Renal pelvis (tissue), 4 donors: Measurements from ENCODE around the gene DUSP22. TPM values are rescaled to one million over a fixed set of nuclear protein-coding genes. Genes with fewer than 3 reads are reported as not detected.

Experiments used
- DNase-seq: peaks from one replicate; pipeline ENCODE4 v3.0.0-alpha.2; 2013
- polyA plus RNA-seq, 3 donors: library from polyadenylated mRNA; unstranded; fragments of 120-200 nt; gene quantifications; one replicate each; pipeline ENCODE4 v1.2.1, GENCODE V29; 2013; ENCODE audit not compliant: insufficient read length in 3 of 3

DUSP22 gene
- polyA plus RNA-seq, 3 donors: 22.3 to 23.4 (median 22.6) TPM

DNA sequence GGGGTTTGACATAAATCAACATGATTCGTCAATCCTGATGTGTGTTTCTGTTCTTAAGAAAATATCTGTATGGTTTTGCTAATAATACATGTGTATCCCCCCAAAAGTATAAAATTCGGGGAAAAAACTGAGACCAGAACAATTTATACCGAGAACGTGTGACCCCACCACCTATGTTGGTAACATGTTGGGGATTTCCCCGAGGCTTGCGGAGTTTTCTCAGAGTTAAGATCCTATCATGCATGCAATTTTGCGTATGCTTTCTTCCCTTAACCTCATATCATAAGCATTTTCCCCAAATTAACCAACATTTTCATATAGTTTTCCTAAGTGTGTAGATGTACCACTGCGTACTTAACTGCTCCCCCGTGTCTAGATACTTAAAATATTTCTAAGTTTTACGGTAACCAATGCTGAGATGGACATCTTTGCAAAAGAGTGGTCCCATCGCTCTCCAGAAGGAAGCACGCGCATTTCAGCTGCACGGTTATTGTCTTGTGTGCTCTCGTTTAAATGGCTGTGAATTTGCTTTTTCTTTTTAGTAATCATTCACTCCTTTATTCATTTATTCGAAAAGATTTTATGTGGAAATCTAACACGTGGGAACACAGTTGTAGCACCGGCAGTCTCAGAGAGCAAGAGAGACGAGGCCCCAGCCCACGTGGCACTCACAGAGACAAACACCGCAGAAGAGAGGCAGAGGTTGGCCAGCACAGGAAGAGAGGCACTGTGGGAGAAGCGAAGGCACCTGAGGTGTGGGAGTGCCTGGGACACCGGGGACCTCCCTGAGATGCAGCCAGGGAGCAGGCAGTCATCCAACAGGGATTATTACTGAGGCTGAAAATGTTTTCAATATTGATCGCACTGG is 86.0 kb downstream of the DUSP22 start:
- DNase-seq: no peak

DNA sequence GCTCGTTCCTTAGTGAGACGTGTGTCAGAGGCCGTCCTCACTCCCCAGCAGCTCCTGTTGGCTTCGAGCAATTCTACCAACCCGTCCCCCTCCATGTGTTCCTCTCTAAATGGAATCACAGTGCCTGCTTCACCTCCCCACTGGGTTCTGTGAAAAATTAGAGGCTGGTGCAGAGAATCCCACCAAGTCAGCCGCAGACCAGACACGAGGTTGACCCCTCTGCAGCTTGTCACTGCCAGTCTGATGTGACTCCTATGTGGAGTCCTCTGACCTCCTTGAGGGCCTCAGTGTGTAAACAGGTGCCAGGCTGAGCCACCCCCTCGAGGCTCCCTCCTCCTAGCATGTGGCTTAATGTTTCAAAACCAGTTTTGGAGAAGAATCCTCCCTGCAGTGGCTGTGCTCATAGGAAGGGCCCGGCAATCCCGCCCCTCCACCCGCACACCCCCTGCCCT is 86.7 kb downstream of the DUSP22 start:
- DNase-seq: no peak

DNA sequence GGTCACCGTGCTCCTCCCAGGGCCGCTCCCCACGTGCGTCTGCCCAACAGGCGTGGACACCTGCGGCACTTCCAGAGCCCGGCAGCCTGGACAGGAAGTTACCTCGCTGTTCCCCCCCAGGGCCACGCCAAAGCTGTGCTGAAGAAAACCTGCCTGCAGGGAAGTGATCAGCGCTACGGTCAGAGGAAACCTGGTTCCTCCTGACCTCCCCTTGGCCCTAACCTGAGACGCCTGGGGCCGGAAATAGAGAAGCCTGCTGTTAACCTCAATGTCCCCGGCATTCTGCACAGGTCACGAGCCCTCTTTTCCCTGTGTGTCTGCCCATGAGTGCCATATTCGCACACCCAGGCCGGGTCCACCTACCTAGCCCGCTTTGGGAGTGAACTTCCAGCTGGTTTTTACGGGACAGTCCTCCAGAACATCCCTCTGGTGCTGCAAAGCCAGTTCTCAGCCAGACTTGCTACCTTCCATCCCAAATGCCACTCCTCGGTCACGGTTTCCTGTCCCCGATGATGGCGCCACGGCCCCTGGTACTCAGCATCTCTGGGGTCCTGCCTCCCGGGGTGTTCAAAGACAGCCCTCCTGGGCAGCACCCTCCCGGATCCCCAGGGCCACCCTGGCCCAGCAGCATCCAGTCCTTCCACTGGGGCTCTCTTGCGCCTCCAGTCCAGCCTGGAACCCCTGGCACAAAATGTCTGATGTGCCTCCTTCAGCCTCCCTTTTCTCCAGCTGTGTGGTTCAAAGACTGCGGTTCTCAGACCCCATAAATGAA is 87.3 kb downstream of the DUSP22 start:
- DNase-seq: no peak

DNA sequence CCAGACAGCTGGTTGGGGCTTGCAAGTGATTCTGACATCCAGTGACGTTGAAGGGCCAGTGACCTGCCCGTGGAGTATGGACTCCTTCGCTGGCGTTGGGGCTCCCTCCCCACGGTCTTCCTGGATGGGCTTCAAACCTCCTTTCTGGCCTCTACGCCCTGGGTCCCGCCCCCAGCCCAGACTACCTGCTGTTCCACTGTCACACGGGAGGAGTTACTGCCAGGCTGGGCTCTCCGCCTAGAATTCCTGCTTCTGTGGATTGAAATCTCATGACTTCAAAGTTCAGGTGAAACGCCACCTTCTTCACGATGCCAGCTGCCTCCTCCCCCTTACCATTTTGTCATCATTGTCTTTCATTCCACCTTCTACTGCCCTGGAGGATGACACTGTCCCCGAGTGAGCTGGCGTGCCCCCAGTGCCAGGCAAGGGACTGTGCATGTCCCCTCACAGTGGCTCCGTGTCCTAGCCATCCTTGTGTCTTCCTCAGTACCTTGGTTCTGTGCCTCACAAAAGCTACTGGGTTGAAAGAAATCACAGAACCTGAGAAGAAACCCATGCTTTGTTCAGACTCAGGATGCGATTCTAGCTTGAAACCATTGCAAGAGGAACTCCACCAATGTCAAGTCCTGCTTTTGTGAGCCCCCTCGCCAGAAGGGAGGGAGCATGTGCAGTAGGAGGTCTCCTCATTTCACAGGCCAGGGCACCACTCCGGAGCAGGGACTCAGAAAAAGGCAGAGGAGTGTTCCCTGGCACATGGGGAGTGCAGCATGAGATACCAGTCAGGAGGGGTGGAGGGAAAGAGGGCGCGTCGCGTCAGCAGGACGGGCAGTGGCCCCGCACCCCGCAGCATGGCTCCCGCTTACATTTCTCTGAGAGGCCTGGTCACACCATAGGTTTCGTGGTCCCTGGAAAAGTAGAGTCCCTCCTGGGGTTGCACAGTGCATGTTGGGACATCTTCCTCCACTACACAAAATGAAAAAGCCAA is 88.2 kb downstream of the DUSP22 start:
- DNase-seq: no peak

DNA sequence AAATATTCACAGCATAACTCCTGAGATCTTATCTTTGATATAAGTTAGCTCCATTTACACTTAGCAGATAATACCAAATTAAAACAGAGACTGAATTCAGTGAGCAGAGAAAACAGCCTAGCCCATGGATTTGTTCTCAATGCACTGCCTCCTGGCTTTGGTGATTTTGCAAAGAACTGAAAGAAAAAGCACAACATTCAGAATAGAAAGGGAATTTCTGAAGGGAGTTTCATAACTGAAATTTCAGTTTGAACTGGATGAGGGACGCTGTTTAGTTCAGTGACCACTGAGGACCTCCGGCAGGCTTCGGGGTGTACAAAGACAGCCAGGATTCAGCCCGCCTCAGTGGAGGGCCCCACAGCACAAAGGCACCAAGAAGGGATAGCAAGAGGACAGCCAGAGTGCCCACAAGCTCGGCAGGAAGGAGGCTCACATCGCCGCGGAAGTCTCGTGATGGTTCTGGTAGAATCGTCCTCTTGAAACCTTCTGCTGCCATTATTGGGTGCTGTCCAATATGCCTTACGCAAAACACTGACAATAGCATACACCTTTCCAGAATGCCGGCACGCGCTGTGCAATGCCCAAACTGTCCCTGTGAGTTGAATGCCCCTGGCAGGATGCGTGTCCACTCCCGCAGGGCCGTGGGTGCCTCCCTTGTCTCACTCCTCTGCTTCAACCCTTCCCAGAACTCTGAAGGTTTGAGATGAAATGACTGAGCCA is 89.6 kb downstream of the DUSP22 start:
- DNase-seq: no peak

DNA sequence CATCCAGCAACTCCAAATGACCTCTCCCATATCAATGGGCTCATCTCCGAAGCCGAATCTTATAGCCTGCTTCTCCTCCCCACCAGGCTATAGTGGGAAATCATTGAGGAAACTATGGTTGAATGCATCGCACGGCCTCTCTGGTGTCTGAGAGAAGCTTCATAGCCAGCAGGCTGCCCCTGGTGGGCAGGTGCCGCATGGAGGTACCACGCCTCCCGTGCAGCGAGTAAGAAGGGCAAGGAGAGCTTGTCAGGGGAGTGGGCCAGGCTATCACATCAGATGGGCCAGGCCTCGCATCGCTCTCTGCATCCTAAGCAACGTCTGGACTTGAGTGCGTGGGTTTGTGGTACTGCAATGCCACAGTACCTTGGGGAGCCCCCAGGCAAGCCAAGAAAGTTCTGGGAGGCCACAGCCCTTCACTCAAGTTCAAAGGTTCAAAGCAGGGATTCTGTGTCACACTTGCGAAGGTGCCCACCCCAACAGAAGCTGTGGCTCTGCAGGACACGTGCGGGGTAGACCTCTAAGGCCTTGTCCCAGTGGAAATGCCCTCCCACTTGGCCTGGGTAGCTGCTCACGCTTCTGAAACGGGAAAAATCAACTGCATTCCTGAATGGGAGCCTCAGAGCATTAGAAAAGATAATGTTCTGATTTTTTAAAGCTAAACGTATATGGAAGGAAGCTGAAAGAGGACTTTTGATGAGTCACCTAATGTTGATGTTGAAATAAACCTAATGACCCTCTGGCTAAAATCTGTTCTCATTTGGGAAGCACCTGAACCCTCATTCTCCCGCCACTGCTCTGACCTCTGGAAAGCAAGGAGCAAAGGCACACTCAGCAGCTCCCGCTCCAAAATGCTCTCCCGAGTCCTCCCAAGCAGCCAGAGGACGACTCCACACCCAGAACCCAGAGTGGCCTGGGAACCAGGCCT is 90.9 kb downstream of the DUSP22 start:
- no peak for DNase-seq

DNA sequence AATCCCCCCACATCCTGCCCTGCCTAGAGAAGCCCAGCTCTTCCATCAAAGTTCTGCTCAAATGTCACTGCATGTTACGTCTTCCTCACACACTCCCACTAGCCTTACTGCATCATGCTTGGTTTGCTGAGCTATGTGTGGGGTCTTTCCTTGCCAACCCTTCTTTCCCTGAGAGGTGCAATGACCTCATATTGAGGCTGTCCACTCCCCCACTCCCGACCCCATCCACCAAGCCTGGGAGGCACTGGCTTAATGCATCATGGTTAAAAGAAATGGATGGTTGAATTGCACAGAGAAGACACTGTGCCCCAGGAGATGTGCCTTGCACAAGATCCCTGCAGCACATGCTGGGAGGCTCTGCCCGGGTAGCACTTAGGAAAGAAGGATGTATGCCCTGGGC is 91.6 kb downstream of the DUSP22 start:
- DNase-seq: no peak

DNA sequence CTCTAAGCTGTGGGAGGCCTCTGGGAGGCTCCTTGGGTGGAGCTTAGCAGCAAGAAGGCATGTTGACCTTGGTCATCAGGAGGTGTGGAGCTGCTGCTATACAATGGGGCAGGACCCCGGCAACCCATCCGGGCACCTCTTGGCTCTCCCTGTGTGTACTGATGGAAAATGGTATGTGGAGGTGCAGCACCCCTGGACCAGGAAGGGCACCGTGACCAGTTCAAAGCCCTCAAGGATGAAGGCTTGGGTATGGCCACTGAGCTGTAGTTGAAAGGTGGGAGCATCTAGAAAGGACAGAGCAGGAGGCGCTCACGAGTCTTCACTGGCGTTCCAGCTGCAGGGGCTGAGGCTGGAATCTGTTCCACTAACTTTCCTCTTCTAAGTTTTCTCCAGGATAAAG is 92.6 kb downstream of the DUSP22 start:
- no peak for DNase-seq

DNA sequence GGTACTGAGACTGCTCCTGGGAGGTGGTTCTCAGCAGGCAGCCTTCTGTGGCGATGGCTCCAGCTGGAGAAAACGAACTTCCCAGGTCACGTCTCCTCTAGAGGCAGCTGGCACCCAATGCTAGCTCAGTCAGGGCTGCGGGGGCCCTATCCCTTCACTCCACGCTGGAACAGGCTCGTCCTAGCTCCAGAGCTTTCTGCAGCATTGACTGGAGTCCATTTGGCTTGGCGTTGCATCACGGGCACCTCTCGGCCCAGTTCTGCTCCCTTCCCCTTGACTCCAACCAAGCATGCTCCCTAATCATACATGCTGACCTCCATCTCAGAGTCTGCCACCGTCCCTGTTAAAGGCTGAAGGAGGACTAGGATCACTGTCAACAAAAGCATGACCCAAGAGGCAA is 93.3 kb downstream of the DUSP22 start:
- DNase-seq: no peak

DNA sequence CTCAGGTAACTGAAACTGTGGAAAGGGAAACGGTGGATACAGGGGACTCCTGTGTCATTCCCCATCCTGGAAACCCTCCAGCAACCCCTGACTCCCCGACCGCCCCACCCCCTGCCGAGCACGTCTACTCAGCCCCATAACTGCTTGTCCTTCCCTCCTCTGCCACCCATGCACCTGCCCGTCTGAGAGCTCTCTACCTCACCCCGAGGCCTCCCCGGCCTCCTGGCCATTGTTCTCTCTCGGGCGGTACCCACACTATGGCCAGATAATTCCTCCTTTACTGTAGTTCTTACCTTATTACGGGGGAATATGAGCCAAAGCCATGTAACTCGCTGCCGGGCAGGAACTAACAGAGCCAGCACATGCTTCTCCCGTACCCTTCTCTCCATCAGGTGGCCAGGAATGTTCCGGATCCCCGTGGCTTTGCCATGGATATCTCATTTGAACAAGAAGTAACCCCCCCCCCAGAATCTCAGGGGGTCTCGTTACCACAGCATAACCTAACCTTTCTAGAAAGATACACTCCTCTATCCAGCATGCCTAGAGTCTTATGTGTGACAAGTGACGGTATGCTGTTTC is 94.5 kb downstream of the DUSP22 start:
- DNase-seq: no peak

DNA sequence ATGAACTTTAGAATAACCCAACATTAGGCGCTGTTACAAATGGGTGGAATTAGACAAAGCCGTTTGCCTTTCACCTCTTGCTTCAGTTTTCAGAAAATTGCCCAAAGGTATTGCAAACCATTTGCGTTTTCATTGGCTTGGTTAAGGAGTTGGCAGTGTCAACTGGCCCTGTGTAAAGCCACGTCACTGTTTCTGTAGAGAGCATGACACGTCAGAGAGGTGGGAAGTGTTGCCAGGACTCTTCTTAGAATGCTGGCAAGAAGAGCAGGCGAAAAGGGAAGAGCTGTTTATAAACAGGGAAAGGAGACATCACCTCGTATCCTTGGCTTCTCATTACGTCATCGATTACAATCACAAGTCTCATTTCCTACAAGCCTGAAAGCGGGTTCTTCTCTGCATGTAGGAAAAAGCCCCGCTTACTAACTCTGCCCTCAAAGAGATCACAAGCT is 95.0 kb downstream of the DUSP22 start:
- no peak for DNase-seq

DNA sequence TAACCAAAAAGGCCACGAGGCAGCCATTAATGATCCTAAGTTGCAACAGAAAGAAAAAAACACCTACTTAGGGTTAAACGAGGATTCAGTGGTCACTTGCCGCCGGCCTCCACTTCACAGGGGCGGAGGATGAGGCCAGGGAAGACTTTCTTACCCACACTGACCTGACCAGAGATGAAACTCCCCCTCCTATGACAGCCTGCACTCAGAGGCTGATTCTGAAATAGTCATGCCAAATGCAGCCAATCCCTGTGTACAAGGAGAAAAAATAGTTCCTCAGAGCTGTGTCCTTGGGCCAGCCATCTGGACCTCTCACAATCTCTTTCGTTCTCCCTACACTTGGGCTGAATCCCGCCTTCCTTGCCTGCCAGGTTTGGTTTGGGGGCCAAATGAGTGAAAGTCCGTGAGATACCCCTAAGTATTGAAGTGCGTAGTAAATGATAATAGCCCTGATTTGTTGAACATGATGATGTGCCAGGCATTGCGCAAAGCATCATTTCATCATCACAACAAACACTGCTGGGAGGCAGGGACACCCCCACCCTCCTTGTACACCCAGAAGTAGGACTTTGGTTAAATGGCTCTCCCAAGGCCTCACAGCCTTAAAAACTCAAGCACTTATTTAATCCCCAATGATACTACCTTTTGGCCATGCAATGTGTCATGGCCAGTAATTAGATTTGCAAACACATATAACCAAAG is 96.1 kb downstream of the DUSP22 start:
- no peak for DNase-seq

DNA sequence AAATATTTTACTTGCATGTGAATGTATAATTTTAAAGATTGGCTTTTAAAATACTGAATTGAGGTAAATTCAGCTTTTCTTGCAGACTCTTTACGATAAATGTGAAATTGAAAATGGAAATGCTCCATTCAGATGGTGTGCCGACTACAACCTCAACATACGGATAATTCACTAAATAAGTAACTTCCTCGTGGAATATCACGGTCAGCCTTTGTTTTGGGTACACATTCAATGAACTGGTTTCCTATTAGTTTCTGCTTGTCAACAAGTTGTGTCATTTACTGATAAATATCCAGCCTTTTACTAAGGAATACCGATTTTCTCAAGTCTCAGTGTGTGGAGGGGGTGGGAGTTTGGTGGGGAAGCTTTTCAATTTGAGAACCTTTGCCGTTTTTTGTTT is 96.9 kb downstream of the DUSP22 start:
- no peak for DNase-seq

DNA sequence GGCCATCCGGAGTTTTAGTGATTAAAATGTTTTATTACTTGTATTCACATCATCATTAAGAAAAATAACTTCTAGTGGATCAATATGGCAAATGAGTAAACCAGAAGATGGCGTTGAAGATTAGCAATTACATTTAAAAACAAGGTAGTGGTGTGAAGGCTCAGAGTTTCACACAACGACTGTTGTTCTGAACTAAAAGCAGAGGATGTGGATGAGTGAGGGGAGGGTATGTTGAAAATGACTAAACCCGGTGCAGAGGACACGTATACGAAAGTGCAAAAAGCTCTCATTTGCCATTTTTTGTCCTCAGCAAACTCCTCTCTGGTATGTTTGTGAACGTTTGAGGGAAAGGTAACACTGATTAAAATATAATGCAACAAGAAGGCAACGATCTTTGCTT is 97.3 kb downstream of the DUSP22 start:
- no peak for DNase-seq

DNA sequence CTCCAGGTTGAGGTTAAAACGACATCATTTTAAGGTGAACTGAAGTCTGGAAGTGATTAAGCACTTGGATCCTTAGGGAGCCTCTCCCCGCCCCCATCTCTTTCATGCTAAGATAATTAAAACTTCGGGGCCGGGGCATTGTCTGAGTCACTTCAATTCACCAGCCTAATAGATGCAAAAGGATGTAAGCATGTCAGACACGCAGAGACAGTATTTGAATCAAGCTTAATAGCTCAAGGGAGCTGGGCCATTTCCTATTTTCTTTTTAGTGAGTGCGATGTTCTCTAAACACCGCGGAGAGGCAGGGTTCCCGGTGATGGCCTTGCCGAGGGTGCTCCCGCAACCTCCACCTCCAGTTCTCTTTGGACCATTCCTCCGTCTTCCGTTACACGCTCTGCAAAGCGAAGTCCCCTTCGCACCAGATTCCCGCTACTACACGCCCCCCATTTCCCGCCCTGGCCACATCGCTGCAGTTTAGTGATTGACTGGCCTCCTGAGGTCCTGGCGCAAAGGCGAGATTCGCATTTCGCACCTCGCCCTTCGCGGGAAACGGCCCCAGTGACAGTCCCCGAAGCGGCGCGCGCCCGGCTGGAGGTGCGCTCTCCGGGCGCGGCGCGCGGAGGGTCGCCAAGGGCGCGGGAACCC is 98.7 kb downstream of the DUSP22 start:
- DNase-seq: no peak

DNA sequence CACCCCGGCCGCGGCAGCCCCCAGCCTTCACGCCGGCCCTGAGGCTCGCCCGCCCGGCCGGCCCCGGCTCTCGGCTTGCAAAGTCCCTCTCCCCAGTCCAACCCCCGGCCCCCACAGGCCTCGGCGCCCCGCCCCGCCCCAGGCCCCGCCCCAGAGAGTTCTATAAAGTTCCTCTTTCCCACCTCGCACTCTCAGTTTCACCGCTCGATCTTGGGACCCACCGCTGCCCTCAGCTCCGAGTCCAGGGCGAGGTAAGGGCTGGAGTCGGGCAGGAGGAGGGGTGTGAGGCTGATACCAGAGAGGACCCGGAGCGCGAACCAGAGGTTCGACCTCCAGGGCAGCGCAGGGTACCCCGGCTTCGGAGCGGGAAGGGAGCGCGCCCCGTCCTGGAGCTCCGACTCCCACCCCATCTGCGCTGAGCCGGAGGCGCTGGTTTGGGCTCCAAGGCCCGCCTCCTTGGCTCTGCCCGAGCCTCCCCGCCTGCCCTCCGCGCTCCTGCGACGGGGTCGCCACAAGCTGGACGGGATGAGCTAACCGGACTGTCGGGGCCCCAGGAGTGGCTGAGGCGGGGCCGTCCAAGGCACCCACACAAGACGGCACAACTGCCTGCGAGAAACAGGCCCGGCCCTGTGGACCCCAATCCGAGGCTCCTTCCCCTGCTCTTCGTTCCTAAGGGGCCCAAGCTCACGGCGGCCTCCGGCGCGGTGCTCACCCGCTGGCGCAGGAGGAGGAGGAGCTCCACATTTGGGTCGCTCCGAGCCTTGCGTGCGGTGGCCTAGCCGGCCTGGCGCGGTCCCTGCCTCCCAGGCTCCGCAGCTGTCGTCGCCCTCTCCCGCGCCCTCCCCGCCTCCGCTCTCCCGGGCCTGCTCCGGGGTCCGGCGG is 99.5 kb downstream of the DUSP22 start, which contains the start of gene IRF4:
Gene IRF4 (plus strand): TSS at position 194 of the 882 bp plus-strand sequence. CDS start 1,401 bp downstream, outside the sequence.
- DNase-seq: no peak
